Measurements from ENCODE around the gene SUZ12.
"Not testable (repeated sequence)": the region's sequence is repeated elsewhere in the genome, so short reads cannot be mapped to it uniquely, and the experiment has no call there.

Gene SUZ12

DNA sequence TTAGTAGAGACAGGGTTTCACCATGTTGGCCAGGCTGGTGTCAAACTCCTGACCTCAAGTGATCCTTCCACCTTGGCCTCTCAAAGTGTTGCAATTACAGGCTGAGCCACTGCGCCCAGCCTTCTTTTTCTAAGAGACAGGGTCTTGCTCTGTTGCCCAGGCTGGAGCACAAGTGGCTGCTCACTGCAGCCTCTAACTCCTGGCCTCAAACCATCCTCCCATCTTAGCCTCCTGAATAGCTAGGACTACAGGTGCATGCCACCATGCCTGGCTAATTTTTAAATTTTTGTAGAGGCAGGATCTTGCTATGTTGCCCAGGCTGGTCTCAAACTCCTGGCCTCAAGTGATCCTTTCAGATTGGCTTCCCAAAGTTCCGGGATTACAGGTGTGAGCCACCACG lies 15.1 kb downstream of the SUZ12 start:
- not testable (repeated sequence) for DNase-seq (ENCODE audit: low spot score)

DNA sequence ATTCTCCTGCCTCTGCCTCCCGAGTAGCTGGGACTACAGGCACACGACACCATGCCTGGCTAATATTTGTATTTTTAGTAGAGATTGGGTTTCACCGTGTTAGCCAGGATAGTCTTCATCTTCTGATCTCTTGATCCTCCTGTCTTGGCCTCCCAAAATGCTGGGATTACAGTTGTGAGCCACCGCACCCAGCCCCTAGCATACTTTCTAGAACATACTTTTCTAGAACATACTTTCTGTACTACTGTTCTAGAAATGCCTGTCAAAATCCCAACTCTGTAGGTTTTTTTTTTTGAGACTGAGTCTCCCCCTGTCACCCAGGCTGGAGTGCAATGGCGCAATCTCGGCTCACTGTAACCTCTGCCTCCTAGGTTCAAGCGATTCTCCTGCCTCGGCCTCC lies 27.3 kb downstream of the SUZ12 start:
- not testable (repeated sequence) for DNase-seq (ENCODE audit: low spot score)

DNA sequence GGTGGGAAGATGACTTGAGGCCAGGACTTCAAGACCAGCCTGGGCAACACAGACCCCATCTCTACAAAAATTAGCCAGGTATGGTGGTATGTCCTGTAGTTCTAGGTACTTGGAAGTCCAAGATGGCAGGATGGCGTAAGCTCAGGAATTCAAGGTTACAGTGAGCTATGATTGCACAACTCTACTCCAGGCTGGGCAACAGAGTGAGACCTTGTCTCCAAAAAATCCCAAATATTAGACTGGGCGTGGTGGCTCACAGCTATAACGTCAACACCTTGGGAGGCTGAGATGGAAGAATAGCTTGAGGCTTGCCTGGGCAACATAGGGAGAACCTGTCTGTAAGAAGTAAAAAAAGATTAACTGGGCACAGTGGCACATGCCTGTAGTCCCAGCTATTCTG lies 30.8 kb downstream of the SUZ12 start:
- DNase-seq (ENCODE audit: low spot score), result no peak

DNA sequence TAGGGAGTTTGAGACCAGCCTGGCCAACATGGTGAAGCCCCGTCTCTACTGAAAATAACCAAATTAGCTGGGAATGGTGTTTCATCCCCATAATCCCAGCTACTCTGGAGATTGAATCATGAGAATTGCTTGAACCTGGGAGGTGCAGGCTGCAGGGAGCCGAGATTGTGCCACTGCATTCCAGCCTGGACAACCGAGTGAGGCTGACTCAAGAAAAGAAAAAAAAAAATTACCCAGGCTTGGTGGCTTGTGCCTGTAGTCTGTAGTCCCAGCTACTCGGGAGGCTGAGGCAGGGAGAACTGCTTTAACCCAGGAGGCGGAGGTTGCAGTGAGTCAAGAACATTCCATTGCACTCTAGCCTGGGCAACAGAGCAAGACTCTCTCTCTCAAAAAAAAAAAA lies 33.6 kb downstream of the SUZ12 start:
- not testable (repeated sequence) for DNase-seq (ENCODE audit: low spot score)

DNA sequence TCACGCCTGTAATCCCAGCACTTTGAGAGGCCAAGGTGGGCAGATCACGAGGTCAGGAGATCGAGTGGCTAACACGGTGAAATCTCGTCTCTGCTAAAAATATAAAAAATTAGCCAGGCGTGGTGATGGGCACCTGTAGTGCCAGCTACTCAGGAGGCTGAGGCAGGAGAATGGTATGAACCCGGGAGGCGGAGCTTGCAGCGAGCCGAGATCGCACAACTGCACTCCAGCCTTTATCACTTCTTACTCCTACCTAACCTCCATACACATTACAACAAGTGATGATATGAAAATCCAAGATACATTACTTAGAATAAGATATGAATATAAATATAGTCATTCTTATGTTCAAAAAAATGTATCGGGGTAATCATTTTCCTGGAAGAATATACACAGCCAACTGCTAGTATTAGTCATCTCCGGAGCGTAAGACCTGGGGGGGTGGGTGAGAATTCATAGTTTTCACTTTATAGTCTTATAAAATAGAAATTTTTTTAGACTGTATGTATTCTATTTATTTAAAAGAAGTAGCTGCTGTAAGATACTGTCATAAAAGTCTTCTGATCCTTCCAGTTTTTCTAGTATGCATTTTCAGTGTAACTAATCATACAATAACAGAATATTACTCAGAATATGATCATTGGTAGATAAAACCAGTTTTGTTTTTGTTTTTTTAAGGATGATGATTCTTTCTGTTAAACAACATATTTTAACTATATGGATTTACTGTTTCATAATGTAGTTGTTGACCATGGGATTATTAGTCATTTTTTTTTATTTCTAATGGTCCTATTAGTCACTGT lies 37.7 kb downstream of the SUZ12 start:
- DNase-seq (ENCODE audit: low spot score), result not testable (repeated sequence)

DNA sequence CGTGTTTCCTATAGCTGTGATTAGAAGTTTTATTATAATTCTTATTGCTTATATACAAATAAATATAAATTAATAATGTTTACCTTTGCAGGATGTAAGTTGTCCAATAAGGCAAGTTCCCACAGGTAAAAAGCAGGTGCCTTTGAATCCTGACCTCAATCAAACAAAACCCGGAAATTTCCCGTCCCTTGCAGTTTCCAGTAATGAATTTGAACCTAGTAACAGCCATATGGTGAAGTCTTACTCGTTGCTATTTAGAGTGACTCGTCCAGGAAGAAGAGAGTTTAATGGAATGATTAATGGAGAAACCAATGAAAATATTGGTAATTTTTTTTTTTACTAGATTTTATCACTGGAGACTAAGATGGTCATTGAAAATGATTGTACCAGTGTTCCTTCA lies 38.6 kb downstream of the SUZ12 start:
- DNase-seq (ENCODE audit: low spot score), result not testable (repeated sequence)

DNA sequence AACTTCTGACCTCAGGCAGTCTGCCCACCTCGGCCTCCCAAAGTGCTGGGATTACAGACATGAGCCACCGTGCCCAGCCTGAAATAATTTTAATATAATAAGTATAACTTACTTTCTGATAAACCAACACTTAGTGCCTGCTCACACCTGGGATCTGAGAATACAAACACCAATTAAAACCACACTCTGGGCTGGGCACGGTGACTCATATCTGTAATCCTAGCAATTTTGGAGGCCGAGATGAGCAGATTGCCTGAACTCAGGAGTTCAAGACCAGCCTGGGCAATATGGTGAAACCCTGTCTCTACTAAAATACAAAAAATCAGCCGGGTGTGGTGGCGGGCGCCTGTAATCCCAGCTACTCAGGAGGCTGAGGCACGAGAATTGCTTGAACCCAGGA lies 55.0 kb downstream of the SUZ12 start:
- DNase-seq (ENCODE audit: low spot score), result not testable (repeated sequence)

DNA sequence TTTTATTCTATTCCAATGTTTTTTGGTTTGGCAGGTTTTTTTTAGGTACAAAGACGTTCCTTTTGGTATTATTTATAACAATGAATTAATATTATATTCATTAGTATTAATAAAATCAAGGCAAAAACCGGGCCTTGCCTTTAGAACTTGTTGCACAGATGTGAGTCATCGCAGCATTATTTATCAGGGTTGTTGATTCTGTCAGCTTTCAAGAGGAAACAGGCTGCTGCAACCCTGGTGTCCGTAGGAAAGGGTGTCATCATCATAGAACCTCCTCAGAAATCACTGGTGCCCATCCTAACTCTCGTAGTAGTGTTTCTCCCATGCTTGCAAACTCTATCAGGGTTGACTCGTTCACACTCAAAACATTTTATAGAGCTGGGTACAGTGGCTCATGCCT lies 60.2 kb downstream of the SUZ12 start:
- no peak for DNase-seq (ENCODE audit: low spot score)

DNA sequence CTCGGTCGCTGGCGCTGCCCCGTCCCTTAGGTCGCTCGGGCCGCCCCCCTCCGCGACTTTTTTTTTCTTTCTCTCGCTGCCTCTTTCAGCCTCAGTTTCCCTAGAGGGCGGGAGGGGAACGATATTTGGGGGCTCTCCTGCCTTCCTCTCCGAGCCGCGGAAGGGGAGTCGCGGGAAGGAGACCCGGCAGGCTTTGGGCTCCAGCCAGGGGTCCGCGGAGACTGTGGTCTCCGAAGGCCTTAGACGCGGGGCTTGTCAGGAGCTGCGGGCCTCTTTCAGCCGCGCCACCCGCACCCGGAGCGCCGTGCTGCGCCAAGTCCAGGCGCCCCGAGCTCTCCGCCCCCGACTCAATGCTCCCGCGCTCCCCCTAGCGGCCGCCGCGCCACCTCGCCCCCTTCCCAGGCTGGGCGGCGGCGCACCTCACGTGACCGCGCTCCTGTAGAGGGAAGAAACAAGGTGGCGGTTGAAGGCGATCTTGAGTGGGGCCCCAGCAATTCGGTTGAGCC lies 70.2 kb downstream of the SUZ12 start, which contains the start of gene LRRC37B:
TSS of gene LRRC37B (plus strand) at position 427 of the 506 bp plus-strand sequence. CDS start 14,010 bp downstream, outside the sequence.
- DNase-seq (ENCODE audit: low spot score), result peak; percentile 67

DNA sequence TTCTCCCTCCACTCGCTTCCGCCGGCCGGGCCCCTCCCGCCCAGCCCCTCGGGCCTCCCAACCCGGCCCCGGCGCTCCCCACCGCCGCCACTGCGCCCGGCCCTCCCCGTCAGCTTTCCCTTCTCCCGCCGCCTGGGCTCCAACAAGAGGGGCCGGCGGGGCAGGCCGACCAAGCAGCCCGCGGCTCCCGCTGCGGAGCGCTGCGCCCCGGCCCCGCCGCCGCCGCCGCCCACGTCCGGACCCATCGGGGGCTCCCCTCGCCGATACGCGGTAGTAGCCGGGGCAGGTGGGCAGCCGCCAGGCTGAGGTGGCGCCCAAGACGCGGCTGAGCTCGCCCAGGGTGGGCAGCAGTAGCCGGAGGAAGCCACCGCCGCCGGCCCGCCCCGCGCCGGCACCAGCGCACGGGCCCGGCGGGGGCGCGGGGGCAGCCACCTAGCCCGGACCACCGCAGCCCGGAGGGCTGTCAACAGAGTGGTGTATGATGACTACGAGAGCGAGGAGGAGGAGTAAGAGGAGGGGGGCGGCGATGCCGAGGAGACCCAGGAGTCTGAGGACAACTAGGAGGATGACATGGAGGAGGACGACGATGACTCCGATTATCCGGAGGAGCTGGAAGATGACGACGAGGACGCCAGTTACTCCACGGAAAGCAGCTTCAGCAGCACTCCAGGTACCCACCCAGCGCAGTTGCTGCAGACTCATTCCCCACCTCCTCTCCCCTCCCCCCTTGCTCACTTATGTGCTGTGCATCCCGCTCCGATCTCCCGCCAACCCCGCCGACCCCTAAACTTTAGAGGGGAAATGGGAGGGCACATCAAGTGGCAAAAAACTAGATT lies 70.9 kb downstream of the SUZ12 start:
- peak; percentile 50 for DNase-seq (ENCODE audit: low spot score)

DNA sequence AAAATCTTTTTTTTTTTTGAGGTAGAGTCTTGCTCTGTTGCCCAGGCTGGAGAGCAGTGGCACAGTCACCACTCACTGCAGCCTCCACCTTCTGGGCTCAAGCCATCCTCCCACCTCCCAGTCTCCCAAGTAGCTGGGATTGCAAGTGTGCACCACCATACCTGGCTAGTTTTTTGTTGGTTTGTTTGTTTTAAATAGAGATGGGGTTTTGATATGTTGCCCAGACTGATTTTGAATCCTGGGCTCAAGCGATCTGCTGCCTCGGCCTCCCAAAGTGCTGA lies 72.4 kb downstream of the SUZ12 start:
- DNase-seq (ENCODE audit: low spot score), result no peak

DNA sequence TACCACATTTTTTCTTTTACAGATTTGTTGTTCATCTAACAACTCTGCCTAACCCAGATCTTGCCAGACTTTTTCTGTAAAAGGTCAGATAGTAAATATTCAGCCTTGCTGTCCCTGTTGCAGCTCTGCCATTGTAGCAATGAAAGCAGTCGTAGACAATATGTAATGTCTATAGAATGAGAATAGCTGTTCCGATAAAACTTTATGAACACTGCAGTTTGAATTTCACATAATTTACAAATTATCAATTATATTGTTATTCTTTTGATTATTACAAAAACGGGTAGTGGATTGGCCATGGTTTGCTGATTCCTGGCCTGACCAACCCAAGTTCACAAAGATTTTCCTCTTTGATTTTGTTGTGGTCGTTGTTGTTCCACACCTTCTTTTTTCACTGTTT lies 73.3 kb downstream of the SUZ12 start:
- DNase-seq (ENCODE audit: low spot score), result no peak

DNA sequence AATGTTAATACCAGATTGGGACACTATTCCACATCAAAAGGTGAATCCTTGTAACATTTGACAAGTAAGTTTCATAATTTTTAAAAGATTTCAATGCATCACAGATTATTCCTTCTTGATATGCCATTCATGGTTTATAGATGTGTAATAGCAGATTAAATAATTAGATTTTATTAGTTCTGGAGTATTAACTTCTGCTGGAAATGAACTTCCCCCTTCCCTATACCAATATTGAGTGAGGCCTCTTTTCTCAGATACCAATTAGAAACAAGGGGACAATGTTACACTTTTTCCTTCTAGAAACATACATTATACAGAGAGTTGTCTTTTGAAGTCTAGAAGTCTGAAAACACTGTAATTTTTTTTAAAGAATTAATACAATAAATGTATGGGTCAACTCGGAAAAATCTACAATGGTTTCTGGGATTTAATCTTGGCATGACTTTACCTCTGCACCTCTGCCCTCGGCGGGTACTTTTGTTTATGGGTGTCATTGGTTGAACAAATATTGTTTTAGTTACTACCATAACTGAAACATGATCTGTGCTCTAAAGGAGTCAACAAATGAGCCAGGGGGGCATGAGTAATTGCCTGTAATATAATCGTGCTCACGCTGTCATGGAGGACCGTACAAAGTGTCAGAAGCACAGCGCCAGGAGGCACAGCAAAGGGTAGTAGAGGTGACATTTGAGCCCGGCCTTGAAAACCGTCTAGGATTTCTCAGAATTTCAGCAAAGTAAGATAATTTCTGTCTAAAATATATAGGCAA lies 78.6 kb downstream of the SUZ12 start:
- DNase-seq (ENCODE audit: low spot score), result no peak

DNA sequence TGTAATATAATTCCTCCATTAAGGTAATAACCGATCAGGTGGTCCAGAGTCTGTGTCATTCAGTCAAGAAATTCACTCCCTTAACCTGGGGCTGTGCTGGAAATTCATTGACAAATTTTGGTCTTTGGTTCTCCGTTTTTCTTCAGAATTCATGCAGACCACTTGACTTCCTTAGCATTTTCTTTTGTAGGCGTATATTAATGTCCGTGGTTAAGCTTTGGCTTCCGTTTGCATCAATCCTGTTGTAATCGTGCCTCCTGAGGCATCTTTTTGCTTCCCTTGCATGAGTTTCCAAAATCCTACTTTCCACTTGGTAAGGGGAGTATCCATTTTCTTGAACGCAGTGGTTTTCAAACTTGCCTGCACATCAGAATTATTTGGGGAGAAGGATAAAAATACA lies 79.4 kb downstream of the SUZ12 start:
- DNase-seq (ENCODE audit: low spot score), result no peak

DNA sequence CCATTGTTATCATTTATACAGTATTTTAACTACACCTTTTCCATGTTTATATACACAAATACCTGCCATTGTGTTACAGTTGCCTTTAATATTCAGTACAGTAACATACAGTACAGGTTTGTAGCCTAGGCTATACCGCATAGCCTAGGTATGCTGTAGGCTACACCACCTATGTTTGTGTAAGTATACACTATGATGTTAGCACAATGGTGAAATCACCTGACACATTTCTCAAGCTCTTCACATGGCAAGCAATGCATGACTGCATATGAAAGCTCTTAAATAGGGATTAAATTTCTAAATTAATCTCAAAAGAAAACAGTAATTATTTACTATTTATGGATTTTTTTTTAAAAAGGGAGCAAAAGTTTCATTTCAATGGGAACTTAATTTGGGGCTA lies 82.4 kb downstream of the SUZ12 start:
- no peak for DNase-seq (ENCODE audit: low spot score)

DNA sequence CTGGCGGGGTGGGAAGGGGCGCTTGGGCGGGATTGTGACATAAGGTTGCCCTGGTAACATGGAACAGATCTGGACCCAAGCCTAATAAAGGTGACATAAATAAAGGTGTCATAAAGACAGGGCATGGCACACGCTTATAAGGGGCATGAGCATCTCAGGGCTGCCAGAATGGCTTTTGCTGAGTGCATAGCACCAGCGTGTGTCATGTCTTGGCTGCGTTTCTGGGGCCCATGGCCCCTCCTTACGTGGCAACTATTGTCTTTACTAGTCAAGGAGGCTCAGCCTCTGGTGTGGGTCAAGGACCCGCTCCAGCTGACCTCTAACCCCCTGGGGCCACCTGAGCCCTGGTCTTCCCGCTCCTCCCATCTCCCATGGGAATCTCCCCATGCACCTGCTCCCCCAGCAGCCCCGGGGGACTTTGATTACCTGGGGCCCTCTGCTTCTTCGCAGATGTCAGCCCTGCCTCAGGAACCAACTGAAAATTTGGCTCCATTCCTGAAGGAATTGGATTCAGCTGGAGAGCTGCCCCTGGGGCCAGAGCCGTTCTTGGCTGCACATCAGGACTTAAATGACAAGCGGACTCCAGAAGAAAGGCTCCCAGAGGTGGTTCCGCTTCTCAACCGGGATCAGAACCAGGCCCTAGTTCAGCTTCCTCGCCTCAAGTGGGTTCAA lies 84.3 kb downstream of the SUZ12 start:
- DNase-seq (ENCODE audit: low spot score), result no peak

DNA sequence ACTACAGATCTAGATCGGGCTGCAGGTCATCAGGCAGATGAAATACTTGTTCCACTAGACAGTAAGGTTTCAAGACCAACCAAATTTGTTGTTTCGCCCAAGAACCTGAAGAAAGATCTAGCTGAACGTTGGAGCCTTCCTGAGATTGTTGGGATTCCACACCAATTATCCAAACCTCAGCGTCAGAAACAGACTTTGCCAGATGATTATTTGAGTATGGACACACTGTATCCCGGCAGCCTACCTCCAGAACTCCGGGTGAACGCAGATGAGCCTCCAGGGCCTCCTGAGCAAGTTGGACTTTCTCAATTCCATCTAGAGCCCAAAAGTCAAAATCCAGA lies 84.8 kb downstream of the SUZ12 start:
- no peak for DNase-seq (ENCODE audit: low spot score)

DNA sequence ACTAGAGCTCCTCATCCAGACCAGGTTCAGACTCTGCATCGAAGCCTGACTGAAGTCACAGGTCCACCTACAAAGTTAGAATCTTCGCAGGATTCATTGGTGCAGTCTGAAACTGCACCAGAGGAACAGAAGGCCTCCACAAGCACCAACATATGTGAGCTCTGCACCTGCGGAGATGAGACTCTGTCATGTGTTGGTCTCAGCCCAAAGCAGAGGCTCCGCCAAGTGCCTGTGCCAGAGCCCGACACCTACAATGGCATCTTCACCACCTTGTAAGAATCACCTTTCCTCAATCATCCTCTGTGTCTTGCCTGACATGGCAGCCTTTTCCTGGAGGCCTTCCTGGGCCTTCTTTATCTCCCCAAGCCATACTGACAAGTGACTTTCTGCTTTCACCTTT lies 85.7 kb downstream of the SUZ12 start:
- not testable (repeated sequence) for DNase-seq (ENCODE audit: low spot score)

DNA sequence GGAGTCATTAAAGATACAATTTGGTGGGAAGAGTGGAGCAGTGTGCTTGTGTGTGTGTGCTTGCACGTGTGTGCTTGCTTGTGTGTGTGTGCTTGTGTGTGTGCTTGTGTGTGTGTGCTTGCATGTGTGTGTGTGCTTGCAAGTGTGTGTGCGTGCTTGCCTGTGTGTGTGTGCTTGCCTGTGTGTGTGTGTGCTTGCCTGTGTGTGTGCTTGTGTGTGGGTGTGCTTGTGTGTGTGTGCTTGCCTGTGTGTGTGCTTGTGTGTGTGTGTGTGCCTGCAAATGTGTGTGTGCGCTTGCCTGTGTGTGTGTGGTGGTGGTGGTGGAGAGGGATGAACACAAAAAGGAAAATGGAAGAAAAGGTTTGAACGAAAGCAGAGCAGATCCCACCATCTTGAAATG lies 90.5 kb downstream of the SUZ12 start:
- not testable (repeated sequence) for DNase-seq (ENCODE audit: low spot score)

DNA sequence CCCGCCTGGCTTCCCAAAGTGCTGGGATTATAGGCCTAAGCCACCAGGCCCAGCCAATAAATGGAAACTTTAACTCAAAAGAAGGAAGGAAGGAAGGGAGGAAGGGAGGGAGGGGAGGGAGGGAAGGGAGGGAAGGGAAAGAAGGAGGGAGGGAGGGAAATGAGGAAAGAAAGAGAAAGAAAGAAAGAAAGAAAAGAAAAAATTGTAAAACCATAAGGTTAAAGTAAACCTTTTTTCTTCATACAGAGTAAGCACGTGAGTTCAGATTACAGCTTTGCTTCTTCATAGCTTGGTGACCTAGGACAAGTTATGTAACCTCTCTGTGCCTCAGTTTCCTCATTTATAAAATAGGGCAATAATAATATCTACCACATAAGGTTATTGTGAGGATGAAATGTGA lies 96.4 kb downstream of the SUZ12 start:
- no peak for DNase-seq (ENCODE audit: low spot score)

DNA sequence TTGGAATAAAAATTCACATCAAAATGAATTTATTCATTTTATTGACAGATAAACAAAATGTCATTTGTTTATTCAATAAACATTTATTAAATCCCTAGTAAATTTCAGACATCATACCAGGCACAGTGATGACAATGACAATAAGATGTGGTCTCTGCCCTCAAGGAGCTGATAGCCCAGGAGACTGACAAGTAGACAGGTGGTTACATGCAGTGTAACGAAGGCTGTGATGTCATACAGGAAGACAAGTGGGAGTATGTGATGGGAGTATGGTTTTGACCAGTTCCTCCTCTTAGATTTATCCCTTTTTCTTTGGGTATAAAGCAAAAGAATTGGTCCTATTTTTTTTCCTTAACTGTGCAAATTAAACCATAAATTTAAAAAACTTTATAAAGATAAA lies 97.0 kb downstream of the SUZ12 start:
- DNase-seq (ENCODE audit: low spot score), result not testable (repeated sequence)

DNA sequence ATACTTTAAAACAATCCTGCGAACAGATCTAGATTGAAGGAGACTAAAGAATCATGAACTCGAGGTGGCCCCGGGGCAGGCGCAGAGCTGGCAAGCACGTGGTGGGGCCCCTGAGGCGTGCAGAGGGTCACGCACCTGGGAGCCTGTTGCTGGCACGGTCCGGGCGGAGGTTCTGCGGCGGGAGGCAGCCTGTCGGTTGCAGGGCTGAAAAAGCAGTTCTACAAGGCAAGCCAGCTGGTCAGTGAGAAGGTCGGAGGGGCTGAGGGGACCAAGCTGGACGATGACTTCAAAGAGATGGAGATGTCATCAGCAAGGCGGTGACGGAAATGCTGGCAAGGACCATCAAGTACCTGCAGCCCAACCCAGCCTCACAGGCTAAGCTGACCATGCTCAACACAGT lies 103.4 kb downstream of the SUZ12 start:
- DNase-seq (ENCODE audit: low spot score), result not testable (repeated sequence)
